Lower leg skin (tissue), 4 donors: ENCODE data around the gene COG4. TPM values are rescaled to one million over a fixed set of nuclear protein-coding genes. Genes with fewer than 3 reads are reported as not detected.

ENCODE experiments used
- DNase-seq, 2 donors: peaks; one replicate each; pipeline ENCODE4 v3.0.0-alpha.2; 2019; ENCODE audit warnings: low spot score in 2 of 2
- H3K4me3 ChIP-seq: fragments of 200-600 bp; sonication (generic); 2 replicates; pipeline ENCODE4 v1.5.1; 2017; ENCODE audit warnings: mild to moderate bottlenecking, low read depth; ENCODE audit not compliant: poor library complexity, severe bottlenecking
- POLR2A ChIP-seq, 2 donors: fragments of 450-650 bp; IDR thresholded peaks; one replicate each; pipeline ENCODE4 v1.6.1; 2016 to 2017; ENCODE audit warnings: antibody characterized with exemption in 2 of 2, mild to moderate bottlenecking in 1 of 2, moderate library complexity in 1 of 2
- WGBS, 2 donors: methylation state at CpG; one replicate each; pipeline ENCODE4 v1.1.5; 2018; 5-methylcytosine and 5-hydroxymethylcytosine counted together
- intact Hi-C: fragments of 100-400 bp; cut with DNase I; formaldehyde crosslinking; loops from one replicate; pipeline ENCODE4 v1.15.0; 2023; ENCODE audit warnings: low total_unique reads
- total RNA-seq, 4 donors: library from RNA; depleted of rRNA; stranded (reverse); fragments of >200 nt; gene quantifications; one replicate each; pipeline ENCODE4 v1.1.0, GENCODE V29; 2016
- TF ChIP-seq, protein P1 (sequence below), 3 donors: fragments of 450-650 bp; IDR thresholded peaks; one replicate each; pipeline ENCODE4 v1.5.1; 2016; ENCODE audit warnings: antibody characterized with exemption in 3 of 3, mild to moderate bottlenecking in 3 of 3, moderate library complexity in 2 of 3

COG4 gene
- total RNA-seq, 4 donors from 2014 or later: 36.0 to 95.7 (median 48.3) TPM

DNA sequence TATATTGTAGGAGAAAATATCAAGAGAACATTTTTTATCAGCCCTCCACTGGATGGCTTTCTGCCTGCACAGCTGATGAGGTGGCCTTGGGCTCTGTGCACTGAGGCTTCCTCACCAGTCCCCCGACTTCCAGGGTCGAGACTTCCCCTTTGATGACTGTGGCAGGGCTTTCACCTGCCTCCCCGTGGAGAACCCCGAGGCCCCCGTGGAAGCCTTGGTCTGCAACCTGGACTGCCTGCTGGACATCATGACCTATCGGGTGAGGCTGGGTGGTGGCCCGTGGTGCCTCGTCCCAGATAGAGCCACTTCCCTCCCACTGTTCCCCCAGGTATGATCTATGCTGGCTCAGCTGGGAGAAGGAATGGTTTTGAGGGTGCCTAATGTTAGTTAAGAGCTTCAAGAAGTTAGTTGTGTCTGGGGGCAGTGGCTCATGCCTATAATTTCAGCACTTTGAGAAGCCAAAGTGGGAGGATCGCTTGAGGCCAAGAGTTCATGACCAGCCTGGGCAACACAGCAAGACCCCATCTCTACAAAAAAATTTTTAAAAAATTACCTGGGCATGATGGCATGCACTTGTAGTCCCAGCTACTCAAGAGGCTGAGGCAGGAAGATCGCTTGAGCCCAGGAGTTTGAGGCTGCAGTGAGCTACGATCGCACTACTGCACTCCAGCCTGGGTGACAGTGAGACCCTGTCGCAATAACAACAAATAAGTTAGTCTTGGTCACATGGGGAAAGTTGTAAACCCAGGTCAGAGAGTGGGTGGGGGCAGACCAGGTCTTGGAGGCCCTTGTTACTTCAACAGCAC is 57.2 kb downstream of the COG4 start:
- no peak overlapping the region for H3K4me3 ChIP-seq
- DNase-seq: no peak
- intact Hi-C loops: no loop called here
- 90 to 92% methylated on average over 11 to 13 of the region's 13 CpGs for WGBS, 2 donors
- TF ChIP-seq POLR2A (IDR thresholded peaks at IDR 0.05): no peak
- TF ChIP-seq, protein P1, sequence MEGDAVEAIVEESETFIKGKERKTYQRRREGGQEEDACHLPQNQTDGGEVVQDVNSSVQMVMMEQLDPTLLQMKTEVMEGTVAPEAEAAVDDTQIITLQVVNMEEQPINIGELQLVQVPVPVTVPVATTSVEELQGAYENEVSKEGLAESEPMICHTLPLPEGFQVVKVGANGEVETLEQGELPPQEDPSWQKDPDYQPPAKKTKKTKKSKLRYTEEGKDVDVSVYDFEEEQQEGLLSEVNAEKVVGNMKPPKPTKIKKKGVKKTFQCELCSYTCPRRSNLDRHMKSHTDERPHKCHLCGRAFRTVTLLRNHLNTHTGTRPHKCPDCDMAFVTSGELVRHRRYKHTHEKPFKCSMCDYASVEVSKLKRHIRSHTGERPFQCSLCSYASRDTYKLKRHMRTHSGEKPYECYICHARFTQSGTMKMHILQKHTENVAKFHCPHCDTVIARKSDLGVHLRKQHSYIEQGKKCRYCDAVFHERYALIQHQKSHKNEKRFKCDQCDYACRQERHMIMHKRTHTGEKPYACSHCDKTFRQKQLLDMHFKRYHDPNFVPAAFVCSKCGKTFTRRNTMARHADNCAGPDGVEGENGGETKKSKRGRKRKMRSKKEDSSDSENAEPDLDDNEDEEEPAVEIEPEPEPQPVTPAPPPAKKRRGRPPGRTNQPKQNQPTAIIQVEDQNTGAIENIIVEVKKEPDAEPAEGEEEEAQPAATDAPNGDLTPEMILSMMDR (IDR thresholded peaks at IDR 0.05): no peak

GRCh38 chr16:70463235-70463634 is 60.1 kb downstream of the COG4 start:
- no peak for DNase-seq
- 95 to 100% methylated on average over 2 of the region's 2 CpGs for WGBS, 2 donors
- intact Hi-C loops: no loop called here
- H3K4me3 ChIP-seq: no peak overlapping the region
- TF ChIP-seq, protein P1 (IDR thresholded peaks at IDR 0.05): no peak
- no peak for TF ChIP-seq POLR2A (IDR thresholded peaks at IDR 0.05)

DNA sequence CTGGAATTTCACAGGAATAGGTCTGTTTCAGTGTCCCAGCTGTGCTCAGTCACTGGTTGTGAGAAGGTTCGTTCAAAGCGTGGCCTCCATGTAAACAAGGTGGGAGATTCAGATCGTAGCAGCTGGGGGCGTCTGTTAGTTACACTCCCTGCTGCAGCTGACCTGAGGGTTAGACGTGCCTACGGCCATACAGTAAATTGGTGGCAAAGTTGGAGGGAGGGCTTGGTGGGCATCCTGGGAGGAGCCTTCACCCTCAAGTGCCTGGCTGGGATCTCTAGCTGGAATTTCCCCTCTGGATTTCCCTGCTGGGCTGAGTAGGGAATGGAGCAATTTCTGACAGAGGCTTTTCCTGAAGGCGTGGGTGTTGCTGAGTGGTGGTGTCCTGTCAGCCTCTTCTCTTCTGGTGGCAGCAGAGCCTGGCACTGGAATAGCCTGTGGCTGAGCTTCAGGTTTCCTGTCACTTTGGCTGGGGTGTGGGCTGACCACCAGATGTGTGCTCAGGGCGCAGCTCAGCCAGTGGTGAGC is 62.6 kb downstream of the COG4 start:
- 64 to 66% methylated on average over 8 of the region's 8 CpGs for WGBS, 2 donors
- no peak for DNase-seq
- intact Hi-C loops: no loop called here

DNA sequence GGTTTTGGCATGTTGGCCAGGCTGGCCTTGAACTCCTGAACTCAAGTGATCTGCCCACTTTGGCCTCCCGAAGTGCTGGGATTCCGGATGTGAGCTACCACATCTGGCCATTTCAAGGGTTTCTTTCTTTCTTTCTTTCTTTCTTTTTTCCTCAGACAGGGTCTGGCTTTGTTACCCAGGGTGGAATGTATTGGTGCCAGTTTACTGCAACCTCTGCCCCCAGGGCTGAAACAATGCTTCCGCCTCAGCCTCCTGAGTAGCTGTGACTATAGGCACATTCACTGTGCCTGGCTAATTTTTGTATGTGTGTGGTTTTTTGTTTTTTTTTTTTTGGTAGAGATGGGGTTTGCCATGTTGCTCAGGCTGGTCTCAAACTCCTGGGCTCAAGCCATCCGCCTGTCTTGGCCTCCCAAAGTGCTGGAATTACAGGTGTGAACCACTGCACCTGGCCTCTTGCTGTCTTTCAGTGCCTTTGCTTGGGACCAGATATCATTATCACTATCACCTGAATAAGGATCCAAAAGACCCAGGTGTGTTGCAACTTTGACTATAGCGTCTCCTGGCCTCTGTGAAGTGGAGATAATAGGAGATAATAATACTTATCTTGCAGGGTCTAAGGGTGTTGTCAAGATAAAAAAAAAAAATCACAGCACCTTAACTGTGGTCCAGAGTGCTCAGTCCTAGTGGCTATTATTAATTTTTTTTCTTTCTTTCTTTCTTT is 65.7 kb downstream of the COG4 start:
- no peak overlapping the region for H3K4me3 ChIP-seq
- DNase-seq: no peak
- 90 to 91% methylated on average over 5 of the region's 5 CpGs for WGBS, 2 donors
- intact Hi-C loops: no loop called here
- TF ChIP-seq, protein P1 (IDR thresholded peaks at IDR 0.05): no peak
- no peak for TF ChIP-seq POLR2A (IDR thresholded peaks at IDR 0.05)

More for the DNA sequence above, 62.6 kb downstream of the COG4 start:
- TF ChIP-seq POLR2A (IDR thresholded peaks at IDR 0.05): no peak
- TF ChIP-seq, protein P1 (IDR thresholded peaks at IDR 0.05): no peak
- H3K4me3 ChIP-seq: no peak overlapping the region

DNA sequence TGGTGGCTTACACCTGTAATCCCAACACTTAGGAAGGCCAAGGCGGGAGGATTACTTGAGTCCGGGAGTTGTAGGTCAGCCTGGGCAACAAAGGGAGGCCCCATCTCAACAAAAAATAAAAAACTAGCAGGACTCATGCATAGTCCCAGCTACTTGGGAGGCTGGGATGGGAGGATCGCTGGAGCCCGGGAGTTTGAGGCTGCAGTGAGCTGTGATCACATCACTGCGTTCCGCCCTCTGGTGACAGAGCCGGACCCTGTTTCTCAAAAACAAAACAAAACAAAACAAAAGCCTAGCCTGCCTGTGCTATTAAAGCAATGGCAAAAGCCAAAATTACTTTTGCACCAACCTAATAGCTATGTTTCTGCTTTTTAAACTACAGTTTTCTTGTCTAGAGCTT is 67.4 kb downstream of the COG4 start:
- DNase-seq: no peak
- no peak overlapping the region for H3K4me3 ChIP-seq
- TF ChIP-seq, protein P1 (IDR thresholded peaks at IDR 0.05): no peak
- no peak for TF ChIP-seq POLR2A (IDR thresholded peaks at IDR 0.05)
- WGBS, 2 donors: 85 to 86% methylated on average over 7 of the region's 7 CpGs
- intact Hi-C loops: no loop called here
